ENCODE results near the gene CARD19. TPM values are rescaled to one million over a fixed set of nuclear protein-coding genes. Genes with fewer than 3 reads are reported as not detected.

Gene CARD19
- total RNA-seq, 1 experiment from 2014 or later, result 26.1 TPM

DNA sequence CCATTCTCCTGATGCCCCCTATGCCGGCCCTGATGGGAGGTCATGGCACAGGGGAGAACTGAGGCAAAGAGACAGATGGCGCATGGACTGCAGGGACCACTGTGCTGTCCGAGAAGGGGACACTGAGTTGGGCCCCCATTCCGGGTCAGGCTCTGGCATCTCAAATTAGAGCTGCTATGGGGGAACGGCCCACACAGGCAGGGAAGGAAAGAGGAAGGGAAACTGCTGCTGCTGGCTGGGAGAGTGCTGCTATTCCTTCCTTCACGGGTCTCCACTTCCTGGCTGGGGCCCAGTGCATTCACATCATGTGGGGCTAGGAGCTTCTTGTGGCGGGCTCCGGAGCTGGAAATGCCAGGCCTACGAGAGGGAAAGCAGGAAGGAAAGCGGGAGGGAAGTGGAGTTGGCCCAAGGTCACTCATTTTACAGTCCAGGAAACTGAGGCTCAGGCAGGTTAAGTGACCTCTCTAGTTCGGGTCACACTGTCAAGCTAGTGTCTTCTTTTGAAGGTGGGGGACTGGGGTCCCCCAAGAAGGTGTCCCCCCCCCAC lies 1.3 kb upstream of the CARD19 start:
- intact Hi-C loops (cut with micrococcal nuclease; ENCODE audit: unreplicated experiment), result loop anchor here (10.0 kb wide), 1 partner anchor 140 kb away; no protein-coding TSS in a partner anchor
- Mint-ChIP-seq H3K4me1 (ENCODE audit: low read depth, unreplicated experiment) (peaks cover 47% of the 10 kb centered on the region), H3K27ac (ENCODE audit: unreplicated experiment) (peak overlapping the region; percentile 86), H3K9me3 (ENCODE audit: low read depth, unreplicated experiment) (peaks cover 4% of the 10 kb centered on the region), H3K27me3 (ENCODE audit: unreplicated experiment) (no peaks in the 10 kb centered on the region), H3K4me3 (ENCODE audit: low read depth, unreplicated experiment) (peak overlapping the region; percentile 86), H3K36me3 (ENCODE audit: insufficient read depth, unreplicated experiment) (peaks cover 37% of the 10 kb centered on the region)
- CTCF ChIA-PET, result interaction anchor here (0.6 kb wide), 1 partner anchor 14 kb away, joined by 3 read pairs; no protein-coding TSS in a partner anchor
- TF ChIP-seq, protein P1, sequence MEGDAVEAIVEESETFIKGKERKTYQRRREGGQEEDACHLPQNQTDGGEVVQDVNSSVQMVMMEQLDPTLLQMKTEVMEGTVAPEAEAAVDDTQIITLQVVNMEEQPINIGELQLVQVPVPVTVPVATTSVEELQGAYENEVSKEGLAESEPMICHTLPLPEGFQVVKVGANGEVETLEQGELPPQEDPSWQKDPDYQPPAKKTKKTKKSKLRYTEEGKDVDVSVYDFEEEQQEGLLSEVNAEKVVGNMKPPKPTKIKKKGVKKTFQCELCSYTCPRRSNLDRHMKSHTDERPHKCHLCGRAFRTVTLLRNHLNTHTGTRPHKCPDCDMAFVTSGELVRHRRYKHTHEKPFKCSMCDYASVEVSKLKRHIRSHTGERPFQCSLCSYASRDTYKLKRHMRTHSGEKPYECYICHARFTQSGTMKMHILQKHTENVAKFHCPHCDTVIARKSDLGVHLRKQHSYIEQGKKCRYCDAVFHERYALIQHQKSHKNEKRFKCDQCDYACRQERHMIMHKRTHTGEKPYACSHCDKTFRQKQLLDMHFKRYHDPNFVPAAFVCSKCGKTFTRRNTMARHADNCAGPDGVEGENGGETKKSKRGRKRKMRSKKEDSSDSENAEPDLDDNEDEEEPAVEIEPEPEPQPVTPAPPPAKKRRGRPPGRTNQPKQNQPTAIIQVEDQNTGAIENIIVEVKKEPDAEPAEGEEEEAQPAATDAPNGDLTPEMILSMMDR (IDR thresholded peaks at IDR 0.05; ENCODE audit: unreplicated experiment), result no peak
- DNase-seq, result no peak
- no TSS peak for BruUV-seq (replicated peaks)

DNA sequence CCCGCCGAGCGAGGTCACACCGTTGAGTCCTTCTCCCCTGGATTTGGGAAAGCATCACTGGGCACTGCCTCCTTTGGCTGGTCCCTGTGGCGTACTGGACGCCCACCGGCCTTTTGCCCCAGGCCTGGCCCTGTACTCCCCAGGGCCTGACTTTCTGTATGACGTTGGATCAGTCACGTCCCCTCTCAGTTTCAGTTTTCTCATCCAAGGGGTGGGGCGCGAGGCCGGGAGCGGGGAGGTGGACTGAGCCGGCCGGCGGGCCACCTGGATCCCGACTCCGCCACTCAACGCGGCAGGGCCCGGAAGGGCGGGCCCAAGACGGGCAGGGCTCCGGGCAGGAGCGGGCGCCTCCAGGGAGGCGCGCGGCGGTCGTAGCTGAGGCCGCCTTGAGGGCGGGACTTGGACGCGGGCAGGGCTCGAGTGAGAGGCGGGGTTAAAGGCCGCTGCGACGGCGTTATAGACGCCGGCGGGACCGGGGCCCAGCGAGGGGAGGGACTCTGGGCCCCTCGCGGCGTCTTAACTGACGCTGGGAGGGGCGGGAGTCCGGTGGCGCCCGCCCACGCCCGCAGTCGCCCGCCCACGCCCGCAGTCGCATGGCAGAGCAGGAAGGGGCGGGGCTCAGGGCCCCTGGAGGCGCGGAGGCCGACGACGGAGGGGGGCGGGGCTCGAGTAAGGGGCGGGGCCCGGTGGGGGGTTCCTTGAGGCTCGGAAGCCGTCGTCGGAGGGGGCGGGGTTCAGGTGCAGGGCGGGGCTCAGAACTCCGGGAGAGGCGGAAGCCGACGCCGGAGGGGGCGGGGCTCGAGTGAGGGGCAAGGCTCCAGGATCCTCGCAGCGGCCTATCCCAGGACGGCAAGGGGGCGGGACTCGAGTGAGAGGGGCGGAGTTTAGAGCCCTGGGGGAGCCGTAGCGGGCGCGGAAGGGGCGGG lies 549 bp upstream of the CARD19 start:
- intact Hi-C loops (cut with micrococcal nuclease; ENCODE audit: unreplicated experiment), result loop anchor here (10.0 kb wide), 1 partner anchor 141 kb away; no protein-coding TSS in a partner anchor
- Mint-ChIP-seq H3K36me3 (ENCODE audit: insufficient read depth, unreplicated experiment) (peaks cover 37% of the 10 kb centered on the region), H3K4me3 (ENCODE audit: low read depth, unreplicated experiment) (peak overlapping the region; percentile 86), H3K27ac (ENCODE audit: unreplicated experiment) (peak overlapping the region; percentile 86), H3K27me3 (ENCODE audit: unreplicated experiment) (no peaks in the 10 kb centered on the region), H3K9me3 (ENCODE audit: low read depth, unreplicated experiment) (peaks cover 4% of the 10 kb centered on the region), H3K4me1 (ENCODE audit: low read depth, unreplicated experiment) (peaks cover 47% of the 10 kb centered on the region)
- TSS peak; percentile 97 for BruUV-seq (replicated peaks)
- DNase-seq, result peak; percentile 98
- TF ChIP-seq, protein P1 (IDR thresholded peaks at IDR 0.05; ENCODE audit: unreplicated experiment), result no peak
- CTCF ChIA-PET, result interaction anchor here (0.6 kb wide), 2 partner anchors 13 to 1474 kb away, joined by 3 read pairs; no protein-coding TSS in a partner anchor

DNA sequence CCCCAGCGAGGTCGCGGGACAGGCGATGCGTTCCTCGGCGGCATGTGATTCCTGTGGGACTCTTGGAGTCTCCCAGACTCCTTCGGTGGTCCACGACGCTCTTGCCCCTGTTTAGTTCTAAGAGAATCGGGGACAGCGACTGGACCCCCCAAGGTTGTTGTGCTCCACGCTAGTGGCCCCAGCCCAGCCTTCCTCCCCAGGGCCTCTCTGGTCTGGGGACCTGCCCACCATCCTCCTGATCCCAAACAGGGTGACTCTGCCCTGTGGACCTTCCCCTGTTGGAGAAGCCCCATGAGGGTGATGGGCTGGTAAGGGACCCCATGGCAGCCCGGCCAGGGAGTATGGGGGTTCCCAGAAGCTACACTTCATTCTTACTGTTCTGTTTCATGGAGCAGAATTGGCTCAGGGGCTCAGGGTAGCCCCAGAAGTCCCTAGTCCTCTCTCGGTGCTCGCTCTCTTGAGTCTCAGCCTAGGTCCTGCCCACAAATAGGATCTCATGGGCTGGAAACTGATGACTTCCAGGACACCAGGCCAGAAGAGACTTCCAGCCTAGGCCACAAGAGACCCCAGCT lies 880 bp downstream of the CARD19 start:
- TSS peak; percentile 27 for BruUV-seq (replicated peaks)
- CTCF ChIA-PET, result no interaction called here
- TF ChIP-seq, protein P1 (IDR thresholded peaks at IDR 0.05; ENCODE audit: unreplicated experiment), result no peak
- H3K4me1 Mint-ChIP-seq (ENCODE audit: low read depth, unreplicated experiment), result peaks cover 46% of the 10 kb centered on the region
- H3K36me3 Mint-ChIP-seq (ENCODE audit: insufficient read depth, unreplicated experiment), result peaks cover 31% of the 10 kb centered on the region
- H3K27me3 Mint-ChIP-seq (ENCODE audit: unreplicated experiment), result no peaks in the 10 kb centered on the region
- no peaks in the 10 kb centered on the region for H3K9me3 Mint-ChIP-seq (ENCODE audit: low read depth, unreplicated experiment)
- no peak for DNase-seq
- H3K4me3 Mint-ChIP-seq (ENCODE audit: low read depth, unreplicated experiment), result peak overlapping the region; percentile 86
- intact Hi-C loops (cut with micrococcal nuclease; ENCODE audit: unreplicated experiment), result loop anchor here (10.0 kb wide), 1 partner anchor 142 kb away; no protein-coding TSS in a partner anchor
- peak overlapping the region; percentile 80 for H3K27ac Mint-ChIP-seq (ENCODE audit: unreplicated experiment)

DNA sequence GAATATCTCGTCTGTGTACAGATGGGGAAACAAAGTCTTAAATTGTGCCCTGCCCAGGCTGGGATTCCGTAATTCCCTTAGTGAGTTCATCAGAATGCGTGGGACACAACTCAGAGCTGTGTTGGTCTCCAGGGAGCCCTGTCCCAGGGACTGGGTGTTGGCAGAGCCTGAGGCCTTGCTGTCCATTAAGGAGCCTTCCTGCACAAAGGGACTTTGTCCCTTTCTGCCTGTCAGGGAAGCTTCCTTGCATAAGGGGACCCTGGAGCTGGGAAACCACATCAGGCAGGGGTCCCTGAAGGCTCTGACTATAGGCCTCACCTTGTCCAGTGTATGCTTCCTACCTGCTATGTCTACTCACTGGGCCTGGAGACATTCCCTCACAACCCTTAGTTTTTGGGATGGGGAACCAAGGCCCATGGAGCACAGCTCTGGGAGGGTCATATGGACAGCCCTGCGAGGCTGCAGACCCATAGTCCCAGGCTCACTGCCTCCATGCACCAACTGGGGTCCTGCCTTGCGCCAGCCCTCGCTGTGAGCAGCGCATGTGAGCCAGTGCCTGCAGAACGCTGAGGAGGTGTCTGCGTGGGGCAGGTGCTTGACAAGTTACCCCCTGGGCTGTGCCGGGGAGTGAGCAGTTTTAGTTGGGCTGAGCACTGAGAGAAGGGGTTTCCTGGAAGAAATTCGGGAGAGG lies 1.6 kb downstream of the CARD19 start:
- Mint-ChIP-seq H3K9me3 (ENCODE audit: low read depth, unreplicated experiment) (no peaks in the 10 kb centered on the region), H3K4me1 (ENCODE audit: low read depth, unreplicated experiment) (peaks cover 38% of the 10 kb centered on the region), H3K27ac (ENCODE audit: unreplicated experiment) (peak overlapping the region; percentile 80), H3K27me3 (ENCODE audit: unreplicated experiment) (no peaks in the 10 kb centered on the region), H3K4me3 (ENCODE audit: low read depth, unreplicated experiment) (peak overlapping the region; percentile 86), H3K36me3 (ENCODE audit: insufficient read depth, unreplicated experiment) (peaks cover 31% of the 10 kb centered on the region)
- intact Hi-C loops (cut with micrococcal nuclease; ENCODE audit: unreplicated experiment), result loop anchor here (10.0 kb wide), 1 partner anchor 143 kb away; no protein-coding TSS in a partner anchor
- TF ChIP-seq, protein P1 (IDR thresholded peaks at IDR 0.05; ENCODE audit: unreplicated experiment), result no peak
- no peak for DNase-seq
- CTCF ChIA-PET, result no interaction called here
- no TSS peak for BruUV-seq (replicated peaks)
